HepG2 (cell line): ENCODE data around the gene BCAT1. TPM values are rescaled to one million over a fixed set of nuclear protein-coding genes. Genes with fewer than 3 reads are reported as not detected.
A peak's percentile ranks its signal among the peaks of the same experiment; 100 is the strongest.

Source experiments
- CEBPG ChIP-seq: IDR thresholded peaks from 2 replicates; pipeline ENCODE4 v1.6.1; 2016
- CHD2 ChIP-seq: IDR thresholded peaks from 2 replicates; pipeline ENCODE4 v1.6.1; 2011; ENCODE audit warnings: low read depth, low read length, improper control_type of control experiment
- DR1 ChIP-seq: sonication (generic); formaldehyde crosslinking; IDR thresholded peaks from 2 replicates; pipeline ENCODE4 v1.8.0; 2021; ENCODE audit warnings: mild to moderate bottlenecking, missing genetic modification reagents, inconsistent platforms
- KAT7 ChIP-seq: IDR thresholded peaks from 2 replicates; pipeline ENCODE4 v1.6.1; 2018; ENCODE audit warnings: borderline replicate concordance, missing compliant biosample characterization
- NCOA2 ChIP-seq: sonication (generic); formaldehyde crosslinking; IDR thresholded peaks from 2 replicates; pipeline ENCODE4 v1.8.0; 2022; ENCODE audit warnings: inconsistent platforms
- SIX4 ChIP-seq: sonication (generic); formaldehyde crosslinking; IDR thresholded peaks from 2 replicates; pipeline ENCODE4 v1.4.0; 2020; ENCODE audit warnings: missing genetic modification reagents
- TEAD3 ChIP-seq: optimal IDR thresholded peaks from 2 replicates; pipeline ENCODE3; 2016; ENCODE audit warnings: borderline replicate concordance
- ZNF12 ChIP-seq: sonication (generic); formaldehyde crosslinking; IDR thresholded peaks from 2 replicates; pipeline ENCODE4 v1.5.0; 2020; ENCODE audit warnings: missing genetic modification reagents
- ZNF282 ChIP-seq: fragments of 450-650 bp; IDR thresholded peaks from 2 replicates; pipeline ENCODE4 v1.6.1; 2018; ENCODE audit not compliant: partially characterized antibody
- polyA plus RNA-seq, 8 experiments: library from polyadenylated mRNA; depleted of rRNA in 3 of 8; stranded (reverse) in 7 of 8; unstranded in 1 of 8; fragments of >200 nt; fragmentation: Illumina TruSeq in 4 of 8; extraction: Trizol in 4 of 8; gene quantifications; 2 replicates each; pipeline versions ENCODE4 v1.2.1 to v1.2.3, GENCODE V29; 2011 to 2016; ENCODE audit warnings: low read depth in 4 of 8, missing spikeins in 1 of 8, mixed read lengths in 1 of 8; ENCODE audit not compliant: insufficient read depth in 1 of 8
- total RNA-seq, 5 experiments: library from RNA; depleted of rRNA; stranded (reverse); fragments of >200 nt; fragmentation: Illumina TruSeq; extraction: Trizol; gene quantifications; 2 replicates each; pipeline ENCODE4 v1.2.3, GENCODE V29; 2016; ENCODE audit warnings: low read depth in 1 of 5
- TF ChIP-seq, protein P1 (sequence below): sonication (generic); formaldehyde crosslinking; IDR thresholded peaks from 2 replicates; pipeline ENCODE4 v1.4.0; 2020; ENCODE audit warnings: missing genetic modification reagents
- TF ChIP-seq, protein P2 (sequence below): sonication (generic); formaldehyde crosslinking; IDR thresholded peaks from 2 replicates; pipeline ENCODE4 v1.4.0; 2020; ENCODE audit warnings: missing genetic modification reagents, mild to moderate bottlenecking, borderline replicate concordance
- TF ChIP-seq, protein P3 (sequence below): sonication (generic); formaldehyde crosslinking; IDR thresholded peaks from 2 replicates; pipeline ENCODE4 v1.4.0; 2020; ENCODE audit warnings: mild to moderate bottlenecking, missing genetic modification reagents
- TF ChIP-seq, protein P4 (sequence below): sonication (generic); formaldehyde crosslinking; IDR thresholded peaks from 2 replicates; pipeline ENCODE4 v1.4.0; 2020; ENCODE audit warnings: missing genetic modification reagents
- TF ChIP-seq, protein P5 (sequence below): sonication (generic); formaldehyde crosslinking; IDR thresholded peaks from 2 replicates; pipeline ENCODE4 v1.4.0; 2020; ENCODE audit warnings: mild to moderate bottlenecking, missing genetic modification reagents
- TF ChIP-seq, protein P6 (sequence below): IDR thresholded peaks from 2 replicates; pipeline ENCODE4 v1.4.0; 2020; ENCODE audit warnings: mild to moderate bottlenecking, missing genetic modification reagents

BCAT1 gene
- total and polyA plus RNA-seq, 2 of the 13 experiments (the other 11 are each of a cell fraction or from before 2014, with no cell fraction given): 8.0 to 75.5 TPM

DNA sequence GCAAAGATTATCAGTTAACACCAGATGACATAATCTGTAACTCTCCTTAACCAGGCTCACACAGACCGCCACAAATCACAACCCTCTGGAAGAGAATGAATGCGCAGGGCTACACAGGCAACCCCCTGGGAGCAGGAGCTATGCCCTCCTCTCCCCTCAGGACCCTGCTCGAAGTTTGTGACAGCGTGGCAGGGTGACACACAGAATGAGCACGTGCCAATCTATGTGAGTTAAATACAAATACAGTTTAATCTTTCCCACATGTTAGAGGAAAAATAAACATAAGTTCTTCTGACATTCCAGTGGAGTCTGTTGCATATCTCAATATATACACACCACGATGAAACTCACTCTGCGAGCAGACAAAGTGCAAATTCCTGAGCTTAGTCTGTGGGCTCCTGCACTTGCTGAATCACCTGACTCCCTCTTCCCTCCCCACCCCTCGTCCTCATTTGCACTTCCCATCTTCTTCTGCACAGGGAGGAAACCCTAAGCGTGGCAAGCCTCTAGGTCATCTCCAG, 37.6 kb downstream of the BCAT1 start (continued):
- TF ChIP-seq NCOA2 (CRISPR knock-in tag) (peak; percentile 51; the same call in 1 of the 2 replicates), KAT7 (CRISPR knock-in tag) (no peak), CHD2 (no peak), DR1 (no peak), CEBPG (CRISPR knock-in tag) (no peak), TEAD3 (CRISPR knock-in tag) (peak; percentile 93), ZNF282 (no peak), SIX4 (no peak), ZNF12 (CRISPR knock-in tag) (no peak)
- TF ChIP-seq, protein P1, sequence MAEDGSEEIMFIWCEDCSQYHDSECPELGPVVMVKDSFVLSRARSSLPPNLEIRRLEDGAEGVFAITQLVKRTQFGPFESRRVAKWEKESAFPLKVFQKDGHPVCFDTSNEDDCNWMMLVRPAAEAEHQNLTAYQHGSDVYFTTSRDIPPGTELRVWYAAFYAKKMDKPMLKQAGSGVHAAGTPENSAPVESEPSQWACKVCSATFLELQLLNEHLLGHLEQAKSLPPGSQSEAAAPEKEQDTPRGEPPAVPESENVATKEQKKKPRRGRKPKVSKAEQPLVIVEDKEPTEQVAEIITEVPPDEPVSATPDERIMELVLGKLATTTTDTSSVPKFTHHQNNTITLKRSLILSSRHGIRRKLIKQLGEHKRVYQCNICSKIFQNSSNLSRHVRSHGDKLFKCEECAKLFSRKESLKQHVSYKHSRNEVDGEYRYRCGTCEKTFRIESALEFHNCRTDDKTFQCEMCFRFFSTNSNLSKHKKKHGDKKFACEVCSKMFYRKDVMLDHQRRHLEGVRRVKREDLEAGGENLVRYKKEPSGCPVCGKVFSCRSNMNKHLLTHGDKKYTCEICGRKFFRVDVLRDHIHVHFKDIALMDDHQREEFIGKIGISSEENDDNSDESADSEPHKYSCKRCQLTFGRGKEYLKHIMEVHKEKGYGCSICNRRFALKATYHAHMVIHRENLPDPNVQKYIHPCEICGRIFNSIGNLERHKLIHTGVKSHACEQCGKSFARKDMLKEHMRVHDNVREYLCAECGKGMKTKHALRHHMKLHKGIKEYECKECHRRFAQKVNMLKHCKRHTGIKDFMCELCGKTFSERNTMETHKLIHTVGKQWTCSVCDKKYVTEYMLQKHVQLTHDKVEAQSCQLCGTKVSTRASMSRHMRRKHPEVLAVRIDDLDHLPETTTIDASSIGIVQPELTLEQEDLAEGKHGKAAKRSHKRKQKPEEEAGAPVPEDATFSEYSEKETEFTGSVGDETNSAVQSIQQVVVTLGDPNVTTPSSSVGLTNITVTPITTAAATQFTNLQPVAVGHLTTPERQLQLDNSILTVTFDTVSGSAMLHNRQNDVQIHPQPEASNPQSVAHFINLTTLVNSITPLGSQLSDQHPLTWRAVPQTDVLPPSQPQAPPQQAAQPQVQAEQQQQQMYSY (CRISPR knock-in tag): no peak
- TF ChIP-seq, protein P2, sequence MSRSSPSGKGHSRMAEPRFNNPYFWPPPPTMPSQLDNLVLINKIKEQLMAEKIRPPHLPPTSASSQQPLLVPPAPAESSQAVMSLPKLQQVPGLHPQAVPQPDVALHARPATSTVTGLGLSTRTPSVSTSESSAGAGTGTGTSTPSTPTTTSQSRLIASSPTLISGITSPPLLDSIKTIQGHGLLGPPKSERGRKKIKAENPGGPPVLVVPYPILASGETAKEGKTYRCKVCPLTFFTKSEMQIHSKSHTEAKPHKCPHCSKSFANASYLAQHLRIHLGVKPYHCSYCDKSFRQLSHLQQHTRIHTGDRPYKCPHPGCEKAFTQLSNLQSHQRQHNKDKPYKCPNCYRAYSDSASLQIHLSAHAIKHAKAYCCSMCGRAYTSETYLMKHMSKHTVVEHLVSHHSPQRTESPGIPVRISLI (CRISPR knock-in tag): no peak
- TF ChIP-seq, protein P3, sequence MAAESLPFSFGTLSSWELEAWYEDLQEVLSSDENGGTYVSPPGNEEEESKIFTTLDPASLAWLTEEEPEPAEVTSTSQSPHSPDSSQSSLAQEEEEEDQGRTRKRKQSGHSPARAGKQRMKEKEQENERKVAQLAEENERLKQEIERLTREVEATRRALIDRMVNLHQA (CRISPR knock-in tag): no peak
- TF ChIP-seq, protein P4, sequence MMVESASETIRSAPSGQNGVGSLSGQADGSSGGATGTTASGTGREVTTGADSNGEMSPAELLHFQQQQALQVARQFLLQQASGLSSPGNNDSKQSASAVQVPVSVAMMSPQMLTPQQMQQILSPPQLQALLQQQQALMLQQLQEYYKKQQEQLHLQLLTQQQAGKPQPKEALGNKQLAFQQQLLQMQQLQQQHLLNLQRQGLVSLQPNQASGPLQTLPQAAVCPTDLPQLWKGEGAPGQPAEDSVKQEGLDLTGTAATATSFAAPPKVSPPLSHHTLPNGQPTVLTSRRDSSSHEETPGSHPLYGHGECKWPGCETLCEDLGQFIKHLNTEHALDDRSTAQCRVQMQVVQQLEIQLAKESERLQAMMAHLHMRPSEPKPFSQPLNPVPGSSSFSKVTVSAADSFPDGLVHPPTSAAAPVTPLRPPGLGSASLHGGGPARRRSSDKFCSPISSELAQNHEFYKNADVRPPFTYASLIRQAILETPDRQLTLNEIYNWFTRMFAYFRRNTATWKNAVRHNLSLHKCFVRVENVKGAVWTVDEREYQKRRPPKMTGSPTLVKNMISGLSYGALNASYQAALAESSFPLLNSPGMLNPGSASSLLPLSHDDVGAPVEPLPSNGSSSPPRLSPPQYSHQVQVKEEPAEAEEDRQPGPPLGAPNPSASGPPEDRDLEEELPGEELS (CRISPR knock-in tag): peak; percentile 48; the same call in 1 of the 2 replicates
- TF ChIP-seq, protein P5, sequence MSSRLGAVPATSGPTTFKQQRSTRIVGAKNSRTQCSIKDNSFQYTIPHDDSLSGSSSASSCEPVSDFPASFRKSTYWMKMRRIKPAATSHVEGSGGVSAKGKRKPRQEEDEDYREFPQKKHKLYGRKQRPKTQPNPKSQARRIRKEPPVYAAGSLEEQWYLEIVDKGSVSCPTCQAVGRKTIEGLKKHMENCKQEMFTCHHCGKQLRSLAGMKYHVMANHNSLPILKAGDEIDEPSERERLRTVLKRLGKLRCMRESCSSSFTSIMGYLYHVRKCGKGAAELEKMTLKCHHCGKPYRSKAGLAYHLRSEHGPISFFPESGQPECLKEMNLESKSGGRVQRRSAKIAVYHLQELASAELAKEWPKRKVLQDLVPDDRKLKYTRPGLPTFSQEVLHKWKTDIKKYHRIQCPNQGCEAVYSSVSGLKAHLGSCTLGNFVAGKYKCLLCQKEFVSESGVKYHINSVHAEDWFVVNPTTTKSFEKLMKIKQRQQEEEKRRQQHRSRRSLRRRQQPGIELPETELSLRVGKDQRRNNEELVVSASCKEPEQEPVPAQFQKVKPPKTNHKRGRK (CRISPR knock-in tag): no peak
- TF ChIP-seq, protein P6, sequence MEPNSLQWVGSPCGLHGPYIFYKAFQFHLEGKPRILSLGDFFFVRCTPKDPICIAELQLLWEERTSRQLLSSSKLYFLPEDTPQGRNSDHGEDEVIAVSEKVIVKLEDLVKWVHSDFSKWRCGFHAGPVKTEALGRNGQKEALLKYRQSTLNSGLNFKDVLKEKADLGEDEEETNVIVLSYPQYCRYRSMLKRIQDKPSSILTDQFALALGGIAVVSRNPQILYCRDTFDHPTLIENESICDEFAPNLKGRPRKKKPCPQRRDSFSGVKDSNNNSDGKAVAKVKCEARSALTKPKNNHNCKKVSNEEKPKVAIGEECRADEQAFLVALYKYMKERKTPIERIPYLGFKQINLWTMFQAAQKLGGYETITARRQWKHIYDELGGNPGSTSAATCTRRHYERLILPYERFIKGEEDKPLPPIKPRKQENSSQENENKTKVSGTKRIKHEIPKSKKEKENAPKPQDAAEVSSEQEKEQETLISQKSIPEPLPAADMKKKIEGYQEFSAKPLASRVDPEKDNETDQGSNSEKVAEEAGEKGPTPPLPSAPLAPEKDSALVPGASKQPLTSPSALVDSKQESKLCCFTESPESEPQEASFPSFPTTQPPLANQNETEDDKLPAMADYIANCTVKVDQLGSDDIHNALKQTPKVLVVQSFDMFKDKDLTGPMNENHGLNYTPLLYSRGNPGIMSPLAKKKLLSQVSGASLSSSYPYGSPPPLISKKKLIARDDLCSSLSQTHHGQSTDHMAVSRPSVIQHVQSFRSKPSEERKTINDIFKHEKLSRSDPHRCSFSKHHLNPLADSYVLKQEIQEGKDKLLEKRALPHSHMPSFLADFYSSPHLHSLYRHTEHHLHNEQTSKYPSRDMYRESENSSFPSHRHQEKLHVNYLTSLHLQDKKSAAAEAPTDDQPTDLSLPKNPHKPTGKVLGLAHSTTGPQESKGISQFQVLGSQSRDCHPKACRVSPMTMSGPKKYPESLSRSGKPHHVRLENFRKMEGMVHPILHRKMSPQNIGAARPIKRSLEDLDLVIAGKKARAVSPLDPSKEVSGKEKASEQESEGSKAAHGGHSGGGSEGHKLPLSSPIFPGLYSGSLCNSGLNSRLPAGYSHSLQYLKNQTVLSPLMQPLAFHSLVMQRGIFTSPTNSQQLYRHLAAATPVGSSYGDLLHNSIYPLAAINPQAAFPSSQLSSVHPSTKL (CRISPR knock-in tag): peak; percentile 77
